GM23248 (cell line): ENCODE results near the gene PAX7. TPM values are rescaled to one million over a fixed set of nuclear protein-coding genes. Genes with fewer than 3 reads are reported as not detected.

Experiments
- DNase-seq: peaks from one replicate; pipeline ENCODE4 v3.0.0-alpha.2; 2015
- H2AFZ ChIP-seq: fragments of 200-600 bp; sonication (generic); 2 replicates; pipeline ENCODE4 v1.6.1; 2016; ENCODE audit warnings: antibody characterized with exemption
- H3F3A ChIP-seq: fragments of 200-600 bp; sonication (generic); 2 replicates; pipeline ENCODE4 v1.6.1; 2016; ENCODE audit warnings: mild to moderate bottlenecking, antibody characterized with exemption, mixed run types; ENCODE audit not compliant: insufficient read depth
- H3K27ac ChIP-seq: fragments of 200-600 bp; sonication (generic); 2 replicates; pipeline ENCODE4 v1.5.1; 2016; ENCODE audit warnings: mild to moderate bottlenecking
- H3K27me3 ChIP-seq: fragments of 200-600 bp; sonication (generic); replicated peaks from 2 replicates; pipeline ENCODE4 v1.6.1; 2016; ENCODE audit warnings: mild to moderate bottlenecking; ENCODE audit not compliant: insufficient read depth
- H3K36me3 ChIP-seq: fragments of 200-600 bp; sonication (generic); 2 replicates; pipeline ENCODE4 v1.6.1; 2016; ENCODE audit warnings: low read depth, mild to moderate bottlenecking
- H3K4me1 ChIP-seq: fragments of 200-600 bp; sonication (generic); 2 replicates; pipeline ENCODE4 v1.6.1; 2016; ENCODE audit warnings: mild to moderate bottlenecking; ENCODE audit not compliant: insufficient read depth
- H3K4me2 ChIP-seq: fragments of 200-600 bp; sonication (generic); one replicate; pipeline ENCODE4 v1.6.1; 2016; ENCODE audit warnings: mild to moderate bottlenecking; ENCODE audit not compliant: unreplicated experiment
- H3K4me3 ChIP-seq: fragments of 200-600 bp; sonication (generic); 2 replicates; pipeline ENCODE4 v1.5.1; 2016; ENCODE audit warnings: mild to moderate bottlenecking
- H3K79me2 ChIP-seq: fragments of 200-600 bp; sonication (generic); 2 replicates; pipeline ENCODE4 v1.6.1; 2016; ENCODE audit warnings: mild to moderate bottlenecking; ENCODE audit not compliant: insufficient read depth
- H3K9ac ChIP-seq: fragments of 200-600 bp; sonication (generic); 2 replicates; pipeline ENCODE4 v1.6.1; 2016; ENCODE audit warnings: mild to moderate bottlenecking
- H3K9me2 ChIP-seq: fragments of 200-600 bp; sonication (generic); 2 replicates; pipeline ENCODE4 v1.6.1; 2016; ENCODE audit warnings: mixed run types, mild to moderate bottlenecking, moderate library complexity; ENCODE audit not compliant: insufficient read depth
- H3K9me3 ChIP-seq: fragments of 200-600 bp; sonication (generic); one replicate; pipeline ENCODE4 v1.6.1; 2017; ENCODE audit warnings: low read depth
- H4K20me1 ChIP-seq: fragments of 200-600 bp; sonication (generic); 2 replicates; pipeline ENCODE4 v1.6.0; 2016; ENCODE audit not compliant: insufficient read depth
- EZH2 ChIP-seq: fragments of 200-600 bp; sonication (generic); IDR thresholded peaks from 2 replicates; pipeline ENCODE4 v1.6.1; 2018; ENCODE audit warnings: antibody characterized with exemption, mild to moderate bottlenecking; ENCODE audit not compliant: insufficient read depth, poor library complexity, severe bottlenecking
- EZH2phosphoT487 ChIP-seq: fragments of 200-600 bp; sonication (generic); IDR thresholded peaks from 2 replicates; pipeline ENCODE4 v1.6.1; 2018; ENCODE audit warnings: antibody characterized with exemption, moderate library complexity, mild to moderate bottlenecking, low read depth; ENCODE audit not compliant: insufficient read depth
- WGBS, 2 experiments: methylation state at CpG; one replicate each; pipeline ENCODE4 v1.1.6; 2015 to 2017; ENCODE audit warnings: low lambda C conversion rate in 2 of 2, low coverage in 1 of 2; ENCODE audit errors: missing lambda C conversion rate in 2 of 2; 5-methylcytosine and 5-hydroxymethylcytosine counted together
- in situ Hi-C: fragments of 300-500 bp; cut with MboI; formaldehyde crosslinking; loops from 2 replicates; pipeline ENCODE4 v1.15.0; 2020
- polyA plus RNA-seq: library from polyadenylated mRNA; unstranded; fragments of >200 nt; fragmentation: Nextera tagmentation; extraction: Ambion mirVana; gene quantifications from 2 replicates; pipeline ENCODE4 v1.2.1, GENCODE V29; 2016
- total RNA-seq: library from RNA; depleted of rRNA; stranded (reverse); fragments of >200 nt; shearing (Covaris generic); gene quantifications from 2 replicates; pipeline ENCODE4 v1.2.3, GENCODE V29; 2014

PAX7 gene
- total and polyA plus RNA-seq, 2 experiments from 2014 or later, result not detected

DNA sequence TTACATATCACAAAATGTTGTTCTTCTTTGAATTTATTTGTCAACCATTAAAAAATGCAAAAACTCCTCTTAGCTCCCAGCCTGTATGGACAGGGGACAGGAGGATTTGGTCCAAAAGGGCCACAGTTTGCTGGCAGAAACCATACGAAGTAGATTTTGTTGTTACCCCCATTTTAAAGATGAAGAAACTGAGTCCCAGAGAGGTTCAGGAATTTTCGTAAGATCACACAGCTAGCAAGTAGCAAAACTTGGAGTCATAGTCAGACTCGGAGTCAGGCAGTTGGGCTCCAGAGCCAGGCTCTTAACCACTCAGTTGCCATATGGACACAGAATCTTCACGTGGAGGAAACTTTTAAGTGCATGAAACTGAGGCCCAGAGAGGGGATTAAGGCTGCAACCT is 137.4 kb downstream of the PAX7 start:
- H3K9me3 ChIP-seq, result no peaks in the 10 kb centered on the region
- no peaks in the 10 kb centered on the region for H3K36me3 ChIP-seq
- no peaks in the 10 kb centered on the region for H4K20me1 ChIP-seq
- WGBS, 2 experiments, result 17 to 23% methylated on average over 4 of the region's 4 CpGs
- in situ Hi-C loops, result no loop called here
- no peaks in the 10 kb centered on the region for H3K4me1 ChIP-seq
- H3K4me3 ChIP-seq, result no peak overlapping the region
- H2AFZ ChIP-seq, result no peak overlapping the region
- TF ChIP-seq EZH2phosphoT487 (no peak), EZH2 (no peak)
- no peaks in the 10 kb centered on the region for H3K9me2 ChIP-seq
- no peak overlapping the region for H3K4me2 ChIP-seq
- no peak overlapping the region for H3K27ac ChIP-seq
- H3K79me2 ChIP-seq, result no peaks in the 10 kb centered on the region
- H3K27me3 ChIP-seq, result peaks cover 13% of the 10 kb centered on the region
- no peak overlapping the region for H3K9ac ChIP-seq
- no peaks in the 10 kb centered on the region for H3F3A ChIP-seq
- DNase-seq, result no peak

DNA sequence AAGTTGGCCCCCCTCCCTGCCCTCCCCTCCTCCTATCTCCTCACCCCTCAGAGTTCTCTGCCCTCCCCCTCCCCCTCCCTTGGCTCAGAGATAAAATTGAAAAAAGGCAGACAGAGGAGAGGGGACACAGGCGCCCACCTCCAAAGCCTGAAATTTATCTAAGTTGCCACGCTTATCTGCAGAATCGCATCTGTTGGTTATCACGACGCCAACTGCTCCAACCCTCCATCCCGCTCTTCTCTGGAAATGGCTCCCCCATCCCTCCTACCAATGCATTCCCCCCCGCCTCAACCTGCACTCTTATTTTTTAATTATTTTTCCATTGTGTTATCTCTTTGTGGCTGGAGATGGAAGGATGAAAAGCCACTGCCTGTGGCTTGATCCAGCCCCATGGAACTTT is 138.5 kb downstream of the PAX7 start:
- no peak overlapping the region for H2AFZ ChIP-seq
- H3K9me3 ChIP-seq, result no peaks in the 10 kb centered on the region
- no peaks in the 10 kb centered on the region for H3K4me1 ChIP-seq
- H3K9me2 ChIP-seq, result no peaks in the 10 kb centered on the region
- WGBS, 2 experiments, result 10 to 12% methylated on average over 7 of the region's 7 CpGs
- TF ChIP-seq EZH2phosphoT487 (no peak), EZH2 (no peak)
- H3K9ac ChIP-seq, result no peak overlapping the region
- no peak overlapping the region for H3K4me3 ChIP-seq
- DNase-seq, result no peak
- in situ Hi-C loops, result no loop called here
- H3K27ac ChIP-seq, result no peak overlapping the region
- no peak overlapping the region for H3K4me2 ChIP-seq
- no peaks in the 10 kb centered on the region for H3K79me2 ChIP-seq
- H3K27me3 ChIP-seq, result peaks cover 15% of the 10 kb centered on the region
- no peaks in the 10 kb centered on the region for H3K36me3 ChIP-seq
- H3F3A ChIP-seq, result no peaks in the 10 kb centered on the region
- no peaks in the 10 kb centered on the region for H4K20me1 ChIP-seq

DNA sequence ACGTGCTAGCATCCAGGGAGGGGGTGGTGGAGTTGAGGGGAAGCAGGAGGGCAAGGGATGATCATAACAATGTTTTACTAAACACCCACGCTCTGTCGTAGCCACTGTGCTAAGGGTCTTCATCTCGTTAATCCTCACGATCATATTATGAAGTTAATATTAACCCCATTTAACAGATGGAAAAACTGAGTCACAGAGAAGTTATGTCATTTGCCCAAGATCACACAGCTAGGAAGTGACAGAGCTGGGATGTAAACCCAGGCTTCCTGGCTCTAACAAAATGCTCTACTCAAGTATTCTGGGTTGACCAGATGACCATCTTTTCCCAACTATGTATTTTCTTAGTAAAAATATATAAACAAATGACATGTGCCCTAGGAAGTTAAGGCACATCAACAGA is 140.2 kb downstream of the PAX7 start:
- Histone ChIP-seq H3K4me2 (no peak overlapping the region), H3K36me3 (no peaks in the 10 kb centered on the region), H3F3A (no peaks in the 10 kb centered on the region), H3K27ac (no peak overlapping the region), H3K9me2 (no peaks in the 10 kb centered on the region), H3K9me3 (no peaks in the 10 kb centered on the region), H4K20me1 (no peaks in the 10 kb centered on the region), H3K79me2 (no peaks in the 10 kb centered on the region), H3K27me3 (peaks cover 26% of the 10 kb centered on the region), H3K9ac (no peak overlapping the region), H3K4me1 (no peaks in the 10 kb centered on the region), H3K4me3 (no peak overlapping the region), H2AFZ (no peak overlapping the region)
- in situ Hi-C loops, result no loop called here
- DNase-seq, result no peak
- TF ChIP-seq EZH2 (no peak), EZH2phosphoT487 (no peak)
- WGBS, 2 experiments, result 16 to 17% methylated on average over 5 of the region's 5 CpGs

DNA sequence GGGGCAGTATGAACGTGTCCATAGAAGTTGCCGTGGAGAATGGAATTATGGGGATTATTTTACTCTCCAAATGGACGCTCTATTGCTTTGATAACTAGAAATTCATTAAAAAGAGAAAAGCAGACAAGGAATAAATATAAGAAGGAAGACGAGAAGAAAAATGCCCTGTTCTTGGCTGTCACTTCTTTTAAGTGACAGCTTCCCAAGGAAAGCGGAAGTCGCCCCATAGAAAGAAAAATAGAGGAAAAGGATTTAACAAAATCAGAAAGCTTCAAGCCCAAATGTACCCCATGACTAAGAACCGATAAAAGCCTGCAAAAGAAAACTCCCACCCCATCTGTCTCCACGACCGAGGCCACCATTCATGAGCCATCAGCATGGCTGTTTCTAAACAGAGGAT is 143.1 kb downstream of the PAX7 start:
- H3K36me3 ChIP-seq, result no peaks in the 10 kb centered on the region
- H3K79me2 ChIP-seq, result no peaks in the 10 kb centered on the region
- no peak for TF ChIP-seq EZH2phosphoT487
- TF ChIP-seq EZH2, result no peak
- H3K4me2 ChIP-seq, result no peak overlapping the region
- no peak overlapping the region for H3K4me3 ChIP-seq
- H3K9me3 ChIP-seq, result no peaks in the 10 kb centered on the region
- no peak for DNase-seq
- no peaks in the 10 kb centered on the region for H3F3A ChIP-seq
- no peak overlapping the region for H2AFZ ChIP-seq
- 29 to 32% methylated on average over 9 of the region's 9 CpGs for WGBS, 2 experiments
- H3K9ac ChIP-seq, result no peak overlapping the region
- no peaks in the 10 kb centered on the region for H4K20me1 ChIP-seq
- in situ Hi-C loops, result no loop called here
- H3K27me3 ChIP-seq, result peaks cover 18% of the 10 kb centered on the region
- H3K9me2 ChIP-seq, result no peaks in the 10 kb centered on the region
- H3K4me1 ChIP-seq, result no peaks in the 10 kb centered on the region
- no peak overlapping the region for H3K27ac ChIP-seq

DNA sequence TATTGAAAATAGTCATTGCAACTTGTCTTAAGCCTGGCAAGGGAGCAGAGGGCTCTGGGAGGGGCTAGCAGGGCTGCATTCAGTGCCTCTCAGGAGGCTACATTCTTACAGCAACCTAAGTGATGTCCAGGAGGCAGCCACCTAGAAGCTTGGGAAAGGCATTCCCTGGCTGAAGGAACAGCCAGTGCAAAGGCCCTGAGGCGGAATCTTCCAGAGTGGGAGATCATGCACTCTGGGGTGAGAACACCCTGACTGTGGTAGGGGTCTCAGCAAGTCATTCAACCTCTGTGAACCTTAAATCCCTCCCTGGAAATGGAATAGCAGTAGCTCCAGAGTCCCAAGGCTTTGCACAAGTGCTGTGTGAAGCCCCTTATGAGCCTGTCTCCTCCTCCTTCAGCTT is 144.7 kb downstream of the PAX7 start:
- Histone ChIP-seq H3F3A (no peaks in the 10 kb centered on the region), H2AFZ (no peak overlapping the region), H3K79me2 (no peaks in the 10 kb centered on the region), H3K27me3 (peaks cover 21% of the 10 kb centered on the region), H3K4me3 (no peak overlapping the region), H4K20me1 (no peaks in the 10 kb centered on the region), H3K9me3 (no peaks in the 10 kb centered on the region), H3K9me2 (no peaks in the 10 kb centered on the region), H3K36me3 (no peaks in the 10 kb centered on the region), H3K27ac (no peak overlapping the region), H3K9ac (no peak overlapping the region), H3K4me1 (no peaks in the 10 kb centered on the region), H3K4me2 (no peak overlapping the region)
- TF ChIP-seq EZH2phosphoT487 (no peak), EZH2 (no peak)
- no peak for DNase-seq
- 36 to 50% methylated on average over 1 of the region's 1 CpG for WGBS, 2 experiments
- in situ Hi-C loops, result no loop called here
